HG02798 (cell line): ENCODE results near the gene APOH.

ENCODE experiments used
- ATAC-seq: cut with Tn5 transposase; IDR thresholded peaks from one replicate; pipeline ENCODE4 v1.9.1; 2021; ENCODE audit warnings: mild to moderate bottlenecking; ENCODE audit not compliant: unreplicated experiment, poor library complexity

The APOH gene

GRCh38 chr17:66240013-66240412 is 10.8 kb upstream of the APOH start:
- no peak for ATAC-seq

GRCh38 chr17:66235377-66235994 is 6.3 kb upstream of the APOH start:
- ATAC-seq, result no peak

GRCh38 chr17:66234611-66235010 is 5.4 kb upstream of the APOH start:
- no peak for ATAC-seq

GRCh38 chr17:66233023-66233753 is 4.0 kb upstream of the APOH start:
- ATAC-seq, result no peak

GRCh38 chr17:66230922-66231591 is 1.8 kb upstream of the APOH start:
- ATAC-seq, result no peak

- no peak for ATAC-seq
Observed at GRCh38 chr17:66229783-66230538, 746 bp upstream of the APOH start.

- no peak for ATAC-seq
Observed at GRCh38 chr17:66227212-66228045, 1.8 kb downstream of the APOH start.

- no peak for ATAC-seq
Observed at GRCh38 chr17:66222798-66223350, 6.3 kb downstream of the APOH start.

GRCh38 chr17:66221755-66222530 is 7.3 kb downstream of the APOH start:
- ATAC-seq, result no peak

GRCh38 chr17:66221343-66221742 is 7.9 kb downstream of the APOH start:
- ATAC-seq, result no peak

GRCh38 chr17:66220079-66220835 is 9.0 kb downstream of the APOH start:
- ATAC-seq, result no peak

- ATAC-seq, result no peak
Observed at GRCh38 chr17:66215529-66215911, 13.7 kb downstream of the APOH start.

- no peak for ATAC-seq
Observed at GRCh38 chr17:66214884-66215528, 14.2 kb downstream of the APOH start.

- ATAC-seq, result no peak
Observed at GRCh38 chr17:66211047-66211810, 18.0 kb downstream of the APOH start.

GRCh38 chr17:66210208-66210574 is 19.0 kb downstream of the APOH start:
- ATAC-seq, result no peak

GRCh38 chr17:66207936-66208335 is 21.3 kb downstream of the APOH start:
- no peak for ATAC-seq
